NT2/D1 (cell line): ENCODE measurements around the gene LYVE1.

Experiments used
- YY1 ChIP-seq: IDR thresholded peaks from 2 replicates; pipeline ENCODE4 v1.6.1; 2011; ENCODE audit not compliant: insufficient read length, insufficient read depth
- ZNF274 ChIP-seq: IDR thresholded peaks from 2 replicates; pipeline ENCODE4 v1.6.1; 2011; ENCODE audit warnings: mild to moderate bottlenecking, low read depth, low read length

- TF ChIP-seq ZNF274 (no peak), YY1 (no peak)
Observed at GRCh38 chr11:10597877-10598351, 29.4 kb upstream of the LYVE1 start.
